Measurements from ENCODE around the gene IER3.
A peak's percentile ranks its signal among the peaks of the same experiment; 100 is the strongest.
"Not testable (repeated sequence)": the region's sequence is repeated elsewhere in the genome, so short reads cannot be mapped to it uniquely, and the experiment has no call there.

Gene IER3

GRCh38 chr6:30730601-30731435, 13.5 kb downstream of the IER3 start:
- TF ChIP-seq, protein P1, sequence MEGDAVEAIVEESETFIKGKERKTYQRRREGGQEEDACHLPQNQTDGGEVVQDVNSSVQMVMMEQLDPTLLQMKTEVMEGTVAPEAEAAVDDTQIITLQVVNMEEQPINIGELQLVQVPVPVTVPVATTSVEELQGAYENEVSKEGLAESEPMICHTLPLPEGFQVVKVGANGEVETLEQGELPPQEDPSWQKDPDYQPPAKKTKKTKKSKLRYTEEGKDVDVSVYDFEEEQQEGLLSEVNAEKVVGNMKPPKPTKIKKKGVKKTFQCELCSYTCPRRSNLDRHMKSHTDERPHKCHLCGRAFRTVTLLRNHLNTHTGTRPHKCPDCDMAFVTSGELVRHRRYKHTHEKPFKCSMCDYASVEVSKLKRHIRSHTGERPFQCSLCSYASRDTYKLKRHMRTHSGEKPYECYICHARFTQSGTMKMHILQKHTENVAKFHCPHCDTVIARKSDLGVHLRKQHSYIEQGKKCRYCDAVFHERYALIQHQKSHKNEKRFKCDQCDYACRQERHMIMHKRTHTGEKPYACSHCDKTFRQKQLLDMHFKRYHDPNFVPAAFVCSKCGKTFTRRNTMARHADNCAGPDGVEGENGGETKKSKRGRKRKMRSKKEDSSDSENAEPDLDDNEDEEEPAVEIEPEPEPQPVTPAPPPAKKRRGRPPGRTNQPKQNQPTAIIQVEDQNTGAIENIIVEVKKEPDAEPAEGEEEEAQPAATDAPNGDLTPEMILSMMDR (IDR thresholded peaks at IDR 0.05): peak; percentile 55
- no peak overlapping the region for H3K4me3 Mint-ChIP-seq
- no peaks in the 10 kb centered on the region for H3K9me3 Mint-ChIP-seq
- H3K27ac Mint-ChIP-seq: no peak overlapping the region
- no peaks in the 10 kb centered on the region for H3K27me3 Mint-ChIP-seq (ENCODE audit: low read depth, poor library complexity)
- DNase-seq: peak; percentile 80
- peaks cover 33% of the 10 kb centered on the region for H3K36me3 Mint-ChIP-seq (ENCODE audit: low read depth)
- H3K4me1 Mint-ChIP-seq: peaks cover 6% of the 10 kb centered on the region

- peak overlapping the region; percentile 88 for H3K27ac Mint-ChIP-seq
- no peak for DNase-seq
- no peaks in the 10 kb centered on the region for H3K27me3 Mint-ChIP-seq (ENCODE audit: low read depth, poor library complexity)
- TF ChIP-seq, protein P1 (IDR thresholded peaks at IDR 0.05): no peak
- H3K4me1 Mint-ChIP-seq: peaks cover 30% of the 10 kb centered on the region
- peaks cover 42% of the 10 kb centered on the region for H3K36me3 Mint-ChIP-seq (ENCODE audit: low read depth)
- no peak overlapping the region for H3K4me3 Mint-ChIP-seq
- no peaks in the 10 kb centered on the region for H3K9me3 Mint-ChIP-seq
Measured at GRCh38 chr6:30727920-30728553, 16.3 kb downstream of the IER3 start.

- no peak overlapping the region for H3K4me3 Mint-ChIP-seq
- peaks cover 3% of the 10 kb centered on the region for H3K27me3 Mint-ChIP-seq (ENCODE audit: low read depth, poor library complexity)
- H3K9me3 Mint-ChIP-seq: no peaks in the 10 kb centered on the region
- H3K36me3 Mint-ChIP-seq (ENCODE audit: low read depth): peaks cover 45% of the 10 kb centered on the region
- peaks cover 38% of the 10 kb centered on the region for H3K4me1 Mint-ChIP-seq
- TF ChIP-seq, protein P1 (IDR thresholded peaks at IDR 0.05): no peak
- H3K27ac Mint-ChIP-seq: peak overlapping the region; percentile 78
- DNase-seq: no peak
Measured at GRCh38 chr6:30726506-30727413, 17.6 kb downstream of the IER3 start.

- Mint-ChIP-seq H3K4me1 (peaks cover 36% of the 10 kb centered on the region), H3K36me3 (ENCODE audit: low read depth) (peaks cover 52% of the 10 kb centered on the region), H3K9me3 (no peaks in the 10 kb centered on the region), H3K27ac (peak overlapping the region; percentile 90), H3K27me3 (ENCODE audit: low read depth, poor library complexity) (peaks cover 3% of the 10 kb centered on the region), H3K4me3 (no peak overlapping the region)
- DNase-seq: no peak
- TF ChIP-seq, protein P1 (IDR thresholded peaks at IDR 0.05): no peak
Measured at GRCh38 chr6:30725713-30726505, 18.4 kb downstream of the IER3 start.

GRCh38 chr6:30724906-30725667, 19.3 kb downstream of the IER3 start:
- H3K9me3 Mint-ChIP-seq: no peaks in the 10 kb centered on the region
- peaks cover 32% of the 10 kb centered on the region for H3K4me1 Mint-ChIP-seq
- peak overlapping the region; percentile 24 for H3K27ac Mint-ChIP-seq
- H3K27me3 Mint-ChIP-seq (ENCODE audit: low read depth, poor library complexity): peaks cover 3% of the 10 kb centered on the region
- no peak for DNase-seq
- peak overlapping the region; percentile 62 for H3K4me3 Mint-ChIP-seq
- H3K36me3 Mint-ChIP-seq (ENCODE audit: low read depth): peaks cover 51% of the 10 kb centered on the region
- TF ChIP-seq, protein P1 (IDR thresholded peaks at IDR 0.05): no peak

- H3K27me3 Mint-ChIP-seq (ENCODE audit: low read depth, poor library complexity); DNase-seq; H3K9me3 Mint-ChIP-seq: not testable (repeated sequence)
- H3K27ac Mint-ChIP-seq: peak overlapping the region; percentile 99
- peak overlapping the region; percentile 97 for H3K4me3 Mint-ChIP-seq
- peaks cover 48% of the 10 kb centered on the region for H3K36me3 Mint-ChIP-seq (ENCODE audit: low read depth)
- H3K4me1 Mint-ChIP-seq: peaks cover 42% of the 10 kb centered on the region
Measured at GRCh38 chr6:30723843-30724741, 20.3 kb downstream of the IER3 start.

Measured in nephron progenitor cell (in vitro differentiated cells).